Measurements from ENCODE around the gene AKAP6.

The AKAP6 gene

DNA sequence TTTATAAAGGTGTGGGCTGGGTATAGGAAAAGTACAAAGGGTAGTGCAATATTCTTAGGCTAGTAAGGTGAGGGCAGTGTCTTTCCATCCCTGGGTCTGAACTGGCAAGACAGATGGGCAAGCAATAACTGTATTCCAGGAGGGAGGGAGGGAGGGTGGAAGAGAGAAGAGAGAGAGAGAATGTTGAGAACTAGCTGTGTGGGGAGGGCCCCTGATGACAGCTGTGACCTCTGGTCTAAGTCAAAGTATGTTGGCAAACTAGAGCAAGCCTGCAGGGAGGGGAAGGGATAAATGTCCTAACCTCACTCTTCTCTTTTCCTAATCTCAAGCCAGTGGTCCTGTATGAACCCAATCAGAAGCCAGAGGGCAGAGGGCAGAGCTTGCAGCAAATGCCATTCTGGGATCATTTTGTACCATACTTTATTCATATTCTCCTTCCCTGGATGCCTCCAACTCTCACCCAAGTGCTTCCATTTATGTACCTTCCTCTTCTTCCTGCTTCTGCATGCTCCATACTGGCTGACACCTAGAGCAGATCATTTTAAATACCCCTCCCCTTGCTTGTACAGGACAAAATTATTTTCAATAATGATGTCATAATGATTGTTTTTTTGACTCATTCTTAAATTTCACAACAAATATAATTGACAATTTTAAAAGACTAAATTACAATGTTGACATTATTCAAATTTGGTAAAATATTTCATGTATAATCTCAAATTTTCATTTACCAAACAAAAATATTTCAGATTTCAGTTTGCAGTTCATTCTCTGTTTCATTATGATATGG is 75.9 kb downstream of the AKAP6 start:
- in situ Hi-C loops (cut with HindIII; ENCODE audit: low sequenced_read_pairs): no loop called here

DNA sequence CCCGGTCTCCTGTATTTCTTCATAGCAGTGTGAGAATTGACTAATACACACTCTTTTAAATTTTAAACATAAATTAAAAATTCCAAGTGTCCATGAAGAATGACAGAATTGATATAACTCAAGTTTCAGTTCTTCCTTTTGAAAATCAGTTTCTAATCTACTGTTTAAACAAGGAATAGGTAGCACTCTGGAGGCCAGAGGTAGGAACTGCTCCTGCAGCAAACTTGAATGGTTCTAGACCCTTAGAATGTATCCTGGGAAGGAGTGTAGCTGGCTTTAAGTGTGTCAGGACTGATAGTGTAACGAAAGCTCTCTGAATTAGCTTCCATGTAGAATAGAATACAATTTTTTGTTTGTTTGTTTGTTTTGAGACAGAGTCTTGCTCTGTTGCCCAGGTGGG is 76.8 kb downstream of the AKAP6 start:
- in situ Hi-C loops (cut with HindIII; ENCODE audit: low sequenced_read_pairs): no loop called here

DNA sequence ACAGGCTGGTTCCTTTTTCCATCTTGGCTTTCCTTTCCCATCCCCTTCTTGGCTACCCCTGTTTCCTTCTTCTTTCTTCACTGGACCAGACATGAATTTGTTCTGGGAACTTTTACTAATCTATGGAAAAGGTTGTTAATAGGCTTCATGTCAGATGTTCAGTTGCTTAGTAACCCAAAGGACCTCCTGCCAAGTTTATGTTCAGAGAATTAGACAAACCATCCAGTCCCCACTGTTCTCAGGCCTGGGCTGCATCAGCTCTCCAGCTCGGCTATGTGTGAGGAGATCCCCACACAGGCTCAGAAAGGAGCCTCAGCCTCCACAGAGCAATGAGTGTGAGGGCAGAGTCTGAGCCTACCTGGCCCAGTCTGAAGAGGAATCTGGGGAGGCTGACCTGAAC is 78.0 kb downstream of the AKAP6 start:
- in situ Hi-C loops (cut with HindIII; ENCODE audit: low sequenced_read_pairs): no loop called here

DNA sequence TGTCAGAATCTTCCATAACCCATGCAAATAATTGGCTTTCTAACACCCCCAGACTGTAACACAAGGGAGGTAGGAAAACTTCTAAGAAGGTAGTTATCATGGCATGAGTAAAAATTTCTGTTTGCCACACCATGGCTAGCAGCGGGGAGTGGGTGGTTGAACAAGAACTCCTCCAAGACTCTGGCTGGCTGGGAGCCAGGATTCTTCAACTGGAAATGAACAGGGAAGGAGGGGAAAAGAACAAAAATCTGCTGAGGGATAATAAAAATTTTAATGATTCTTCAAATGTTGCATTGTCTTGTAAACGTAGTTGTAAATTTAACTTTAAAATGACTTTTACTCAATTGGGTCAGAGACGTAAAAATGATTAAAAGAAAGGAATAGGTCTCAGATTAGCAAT is 78.9 kb downstream of the AKAP6 start:
- in situ Hi-C loops (cut with HindIII; ENCODE audit: low sequenced_read_pairs): no loop called here

DNA sequence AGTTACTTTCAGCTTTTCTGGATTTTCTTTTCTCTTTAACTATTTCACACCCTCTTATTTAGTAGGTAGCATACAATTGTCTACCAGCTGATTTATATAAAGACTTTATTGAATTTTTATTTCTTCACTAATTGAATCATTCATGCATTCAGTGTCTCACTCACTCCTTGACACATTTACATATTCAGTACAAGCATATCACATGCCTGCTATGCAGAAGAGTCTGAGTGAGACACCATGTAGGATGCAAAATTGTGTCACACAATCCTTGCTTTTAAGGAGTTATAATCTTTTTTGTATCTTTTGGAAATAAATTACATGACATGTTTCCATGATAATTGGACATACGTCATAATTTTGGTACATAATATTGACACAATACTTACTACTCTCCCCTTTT is 83.0 kb downstream of the AKAP6 start:
- in situ Hi-C loops (cut with HindIII; ENCODE audit: low sequenced_read_pairs): no loop called here

DNA sequence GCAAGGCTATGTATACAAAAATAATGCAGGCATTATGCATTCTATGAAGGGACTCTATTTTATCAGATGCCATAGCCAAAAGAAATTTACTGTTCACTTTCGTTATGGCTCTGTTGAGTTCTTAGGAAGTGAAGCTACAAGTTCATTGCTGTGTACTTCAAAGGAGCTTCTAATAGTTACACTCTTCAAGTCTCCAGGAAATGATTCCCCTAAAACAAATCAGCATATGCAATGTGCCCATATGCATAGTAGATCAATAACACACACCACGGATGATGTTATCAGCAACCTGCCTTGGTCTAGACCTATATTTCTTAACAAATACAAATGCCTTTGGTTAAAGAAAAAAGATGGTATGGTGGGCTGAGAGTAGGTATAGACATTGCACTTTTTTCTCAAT is 83.4 kb downstream of the AKAP6 start:
- in situ Hi-C loops (cut with HindIII; ENCODE audit: low sequenced_read_pairs): no loop called here

DNA sequence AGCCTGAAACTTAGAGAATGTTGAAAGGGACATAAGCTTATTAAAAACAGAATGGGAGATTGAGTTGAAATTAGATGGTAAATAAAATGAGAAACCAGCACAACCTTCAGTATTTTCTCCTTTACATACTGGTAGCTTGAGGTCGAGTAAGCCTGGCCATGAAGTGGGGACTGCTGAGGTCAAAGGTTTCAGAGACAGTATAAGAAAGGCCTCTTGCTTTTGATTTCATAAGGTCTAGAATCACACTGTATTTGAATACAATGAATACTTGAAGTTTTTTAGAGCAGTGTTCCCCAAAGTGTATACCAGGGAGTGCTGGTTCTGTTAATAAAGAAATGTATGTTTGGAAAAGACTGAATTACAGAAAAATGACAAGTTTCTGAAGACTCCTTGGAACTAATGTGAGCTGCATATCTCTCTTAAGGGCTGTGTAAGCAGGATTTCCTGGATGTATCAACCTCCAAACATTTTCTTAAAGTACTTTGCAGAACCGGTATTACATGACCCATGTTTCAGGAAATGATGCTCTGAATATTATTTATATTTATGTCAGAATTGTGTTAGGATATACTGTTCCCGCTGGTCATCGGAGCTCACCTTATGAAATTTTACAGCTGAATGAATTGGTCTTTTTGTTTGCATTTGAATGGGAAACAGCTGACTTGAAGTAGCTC is 85.0 kb downstream of the AKAP6 start:
- in situ Hi-C loops (cut with HindIII; ENCODE audit: low sequenced_read_pairs): no loop called here

DNA sequence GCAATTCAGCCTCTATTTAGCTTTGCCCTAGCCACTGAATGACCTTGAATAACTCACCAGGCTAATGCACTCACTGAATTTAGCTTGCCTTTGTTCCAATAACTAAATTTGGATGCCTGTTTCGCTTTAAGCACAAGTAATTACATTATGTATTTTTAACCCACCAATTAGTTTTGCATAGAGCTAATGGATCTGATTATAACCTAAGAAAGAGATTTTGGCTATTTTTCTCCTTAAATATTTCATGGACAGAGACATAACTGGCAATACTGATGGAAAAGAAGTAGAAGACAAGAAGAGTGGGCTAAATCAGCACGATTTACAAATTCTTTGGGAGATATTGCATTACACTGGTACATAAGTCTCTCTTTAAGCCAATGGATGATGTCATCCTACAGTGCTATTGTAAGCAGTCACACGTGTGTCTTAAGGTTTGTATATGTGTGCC is 85.7 kb downstream of the AKAP6 start:
- in situ Hi-C loops (cut with HindIII; ENCODE audit: low sequenced_read_pairs): no loop called here

DNA sequence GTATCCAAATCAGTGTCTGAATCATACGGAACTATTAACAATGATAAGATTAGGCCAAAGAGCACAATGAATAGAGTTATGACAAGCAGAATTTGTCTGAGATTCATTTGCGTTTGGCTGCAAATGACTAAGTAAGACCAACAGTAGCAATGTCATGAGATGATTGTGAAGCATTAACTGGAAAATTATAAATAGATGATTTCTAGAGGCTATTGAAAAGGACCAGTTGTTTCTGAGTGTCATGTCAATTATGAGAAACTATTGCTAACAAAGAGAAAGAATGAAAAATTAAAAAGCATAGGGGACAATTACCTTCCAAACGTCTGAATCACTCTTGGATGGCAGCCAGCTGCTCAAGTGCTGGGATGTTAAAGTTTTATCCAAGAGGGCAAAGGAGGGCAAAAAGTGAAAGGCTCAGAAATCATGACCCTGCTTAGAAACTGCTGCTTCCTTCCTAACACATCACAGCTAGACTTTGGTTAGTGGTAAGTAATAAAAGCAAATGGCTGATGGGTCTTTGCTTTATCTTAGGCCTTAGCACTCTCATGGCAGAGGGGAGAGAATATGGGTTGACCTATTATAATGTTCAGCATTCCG is 89.0 kb downstream of the AKAP6 start:
- in situ Hi-C loops (cut with HindIII; ENCODE audit: low sequenced_read_pairs): no loop called here

DNA sequence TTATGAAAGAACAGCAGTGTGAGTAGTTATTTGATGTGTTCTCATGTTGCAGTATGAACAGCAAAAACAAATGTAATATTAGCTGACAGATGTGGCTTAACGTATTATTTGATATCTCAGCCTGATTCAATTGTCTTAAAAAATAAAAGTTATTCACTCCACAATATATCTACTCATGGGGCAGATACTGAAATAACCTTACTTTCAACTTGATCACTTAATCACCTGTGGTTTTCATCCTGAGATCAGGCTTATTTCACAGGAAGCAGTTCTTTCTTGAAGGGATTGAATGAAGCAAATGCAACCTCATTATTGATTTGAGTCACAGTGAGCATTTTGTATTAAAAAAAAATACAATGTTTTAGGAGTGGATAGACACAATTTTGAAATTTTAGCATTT is 90.3 kb downstream of the AKAP6 start:
- in situ Hi-C loops (cut with HindIII; ENCODE audit: low sequenced_read_pairs): no loop called here

DNA sequence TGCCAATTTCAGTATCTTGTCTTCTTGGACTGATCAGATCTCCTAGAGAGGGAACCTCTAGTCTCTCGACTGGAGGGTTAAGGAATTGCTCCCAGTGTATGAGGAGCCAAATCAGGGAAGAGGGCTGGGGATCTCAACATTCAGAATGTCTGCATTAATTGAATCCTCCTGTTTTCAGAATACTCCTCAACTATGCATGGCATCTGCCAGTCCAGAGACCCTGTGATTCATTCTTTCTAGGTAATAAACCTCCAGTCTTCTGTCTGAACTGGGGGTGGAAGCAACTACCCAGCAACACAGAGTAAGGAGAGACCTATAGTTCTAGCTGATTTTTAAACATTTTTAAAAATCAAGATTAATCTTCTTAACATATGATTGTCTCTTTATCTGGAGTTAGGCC is 92.7 kb downstream of the AKAP6 start:
- in situ Hi-C loops (cut with HindIII; ENCODE audit: low sequenced_read_pairs): no loop called here

DNA sequence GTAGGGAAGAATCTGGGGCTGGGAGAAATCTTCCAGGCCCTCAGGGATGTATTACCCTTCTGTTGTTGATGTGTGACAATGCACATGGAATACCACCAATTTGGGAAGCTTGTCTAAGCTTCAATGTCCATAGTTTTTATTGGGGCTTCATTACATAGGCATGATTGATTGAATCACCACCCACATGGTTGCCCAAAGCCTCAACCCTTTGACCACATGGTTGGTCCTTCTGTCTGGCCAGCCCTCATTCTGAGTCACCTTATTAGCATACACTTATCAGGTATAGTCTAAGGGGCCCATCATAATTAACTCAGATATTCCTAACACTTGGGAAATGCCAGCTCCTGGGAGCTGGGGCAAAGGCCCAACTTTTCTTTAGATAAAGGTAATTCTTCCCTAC is 93.3 kb downstream of the AKAP6 start:
- in situ Hi-C loops (cut with HindIII; ENCODE audit: low sequenced_read_pairs): no loop called here

DNA sequence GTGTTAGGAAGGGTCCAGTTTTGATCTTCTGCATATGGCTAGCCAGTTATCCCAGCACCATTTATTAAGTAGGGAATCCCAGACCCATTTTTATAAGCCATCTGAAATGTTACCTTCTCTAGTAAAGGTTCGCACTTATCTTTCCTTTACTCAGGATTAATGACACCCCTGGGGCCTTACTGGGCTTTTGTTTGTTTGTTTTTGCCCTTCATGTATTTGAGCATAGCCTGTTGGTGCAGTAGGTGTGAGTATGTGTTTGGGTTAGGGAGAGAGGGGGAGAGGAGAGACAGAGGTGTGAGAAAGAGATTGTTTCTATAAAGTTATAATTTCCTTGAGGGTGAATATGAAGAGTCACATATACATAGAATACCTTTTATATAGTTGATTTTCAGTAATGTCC is 96.9 kb downstream of the AKAP6 start:
- in situ Hi-C loops (cut with HindIII; ENCODE audit: low sequenced_read_pairs): no loop called here

DNA sequence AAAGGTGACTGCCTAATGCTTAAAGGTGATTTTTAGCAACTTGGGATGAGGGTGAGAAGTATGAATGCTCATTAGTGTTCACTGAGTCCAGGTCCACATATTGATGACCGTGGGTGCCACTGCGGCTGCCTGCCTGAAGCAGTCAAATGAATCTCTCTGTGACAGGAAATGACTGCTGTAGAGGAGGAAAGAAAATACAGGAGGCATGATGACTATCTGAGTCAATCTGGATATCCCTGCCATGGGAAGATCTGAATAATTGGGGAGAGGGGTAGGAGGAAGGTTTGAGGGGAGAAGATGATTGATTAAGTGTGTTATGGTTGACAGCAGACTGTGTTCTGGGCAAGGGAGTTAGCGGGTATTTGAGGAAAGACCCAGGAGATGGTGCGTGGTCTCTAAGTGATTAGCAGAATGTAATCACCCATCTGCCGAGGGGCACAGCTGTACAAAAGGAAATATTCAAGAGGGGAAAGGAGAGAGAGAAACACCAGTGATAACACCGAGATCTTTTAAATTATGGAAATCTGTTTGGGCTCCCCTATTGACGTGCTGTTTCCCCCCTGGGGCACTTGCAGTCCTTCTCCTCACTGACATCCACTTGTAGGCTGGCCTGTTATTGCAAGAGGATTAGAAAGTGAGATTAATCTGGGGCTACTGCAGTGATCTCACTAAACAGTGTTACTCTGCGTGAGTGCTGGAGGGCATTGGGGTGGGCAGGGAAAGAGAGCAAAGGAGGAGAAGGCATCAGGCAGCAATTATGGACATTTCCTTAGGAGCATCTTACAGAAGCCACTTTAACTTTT is 97.7 kb downstream of the AKAP6 start:
- in situ Hi-C loops (cut with HindIII; ENCODE audit: low sequenced_read_pairs): no loop called here

DNA sequence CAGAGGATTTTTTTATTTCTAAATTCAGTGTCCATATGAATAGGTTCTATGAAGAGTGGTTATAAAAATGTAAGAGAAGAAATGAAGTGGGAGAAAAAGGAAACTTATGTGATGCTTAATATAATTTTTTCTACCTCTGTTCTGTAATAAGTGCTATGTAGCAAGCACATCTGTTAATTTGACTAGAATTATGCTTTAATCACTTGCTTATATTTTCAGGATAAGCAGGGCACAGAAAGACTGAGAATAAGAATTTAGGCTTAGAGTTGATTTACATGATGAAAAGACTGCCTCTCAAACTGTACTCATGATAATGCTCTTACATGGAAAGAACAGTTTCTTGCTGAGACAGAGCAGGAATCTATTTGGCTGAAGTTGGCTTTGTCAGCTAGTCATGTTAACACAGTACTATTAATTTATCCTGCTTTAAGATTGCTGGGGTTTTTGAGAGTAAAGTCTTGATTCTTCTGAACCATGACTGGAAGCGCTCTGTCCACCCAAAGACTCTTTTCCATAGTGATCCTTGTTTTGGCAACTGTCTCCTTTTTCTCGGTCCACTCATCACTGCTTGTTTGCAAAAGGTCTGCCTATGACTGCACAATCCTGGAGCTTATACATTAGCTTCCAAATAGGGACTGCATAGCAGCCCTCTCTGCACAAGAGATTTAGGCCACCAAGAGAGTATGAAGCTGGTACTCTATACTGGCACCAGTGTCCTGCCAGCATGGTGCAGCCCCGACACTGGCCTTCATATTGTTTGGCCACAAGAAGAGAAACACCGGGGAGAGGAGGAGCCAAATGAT is 98.8 kb downstream of the AKAP6 start:
- in situ Hi-C loops (cut with HindIII; ENCODE audit: low sequenced_read_pairs): no loop called here

DNA sequence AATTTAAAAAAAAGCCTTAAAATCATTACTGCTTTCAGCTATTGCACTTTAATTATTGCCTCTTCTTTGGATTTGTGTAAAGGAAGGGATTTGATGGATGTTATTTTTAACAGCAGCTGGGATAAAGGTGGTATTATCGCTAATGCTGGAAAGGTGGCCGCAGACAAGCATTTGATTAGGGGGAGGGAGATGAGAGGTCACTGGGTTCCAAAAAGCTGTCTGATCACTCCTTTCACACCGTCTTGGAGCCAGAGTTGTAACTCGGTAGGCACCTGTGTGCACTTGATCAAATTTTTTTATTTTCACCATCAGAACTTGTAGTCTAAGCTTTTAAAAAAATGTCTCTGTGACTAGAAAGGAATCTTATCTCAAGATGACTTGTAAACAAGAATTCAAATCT is 99.8 kb downstream of the AKAP6 start:
- in situ Hi-C loops (cut with HindIII; ENCODE audit: low sequenced_read_pairs): no loop called here

DNA sequence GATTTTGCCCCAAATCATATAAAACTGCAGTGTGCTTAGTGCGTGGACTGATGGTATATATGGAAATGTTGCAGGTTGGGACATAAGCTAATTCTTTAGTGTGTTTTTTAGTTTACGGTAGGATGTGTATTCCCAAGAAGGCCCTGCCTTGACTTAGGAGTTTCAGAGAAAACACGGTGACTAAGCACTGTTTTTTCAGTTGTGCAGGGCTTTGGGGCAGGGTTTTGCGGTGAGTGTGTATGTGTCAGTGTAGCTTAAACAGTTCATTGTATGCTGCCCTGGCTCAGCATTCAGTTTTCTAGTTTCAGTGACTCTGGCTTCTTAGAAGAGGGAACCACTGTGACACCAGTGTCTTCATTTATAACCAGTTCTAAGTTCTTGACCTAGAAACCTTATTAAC is 101.2 kb downstream of the AKAP6 start:
- in situ Hi-C loops (cut with HindIII; ENCODE audit: low sequenced_read_pairs): no loop called here

DNA sequence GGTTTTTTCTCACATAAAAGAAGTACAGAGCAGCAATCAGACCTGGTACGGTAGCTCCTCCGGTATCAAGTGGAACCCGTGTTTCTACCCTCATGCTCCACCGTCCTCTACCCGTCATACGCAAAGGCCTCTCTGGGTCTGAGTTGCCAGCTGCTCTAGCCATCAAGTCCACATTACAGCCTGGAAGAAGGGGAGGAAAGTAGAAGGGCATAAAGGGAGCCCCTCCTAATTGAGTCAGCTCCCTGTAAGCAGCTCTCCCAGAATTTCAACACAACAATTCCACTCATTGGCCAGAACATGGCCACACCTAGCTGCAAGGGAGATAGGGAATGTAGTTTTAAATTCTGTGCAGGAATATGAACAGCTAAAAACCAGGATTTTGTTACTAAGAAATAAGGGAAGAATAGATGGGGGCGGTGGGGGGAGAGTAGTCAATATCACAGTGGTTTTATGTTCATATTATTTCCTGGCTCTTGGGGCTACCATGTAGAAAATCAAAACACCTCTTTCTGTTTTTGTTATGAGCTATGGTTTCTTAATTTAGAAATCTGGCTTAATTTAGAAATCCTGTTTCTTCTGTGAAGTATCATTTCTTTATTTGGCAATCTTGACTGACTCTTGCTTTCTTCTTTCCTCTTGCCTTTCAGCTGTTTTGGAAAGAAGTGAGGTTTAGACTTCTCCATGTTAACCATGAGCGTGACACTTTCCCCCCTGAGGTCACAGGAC is 103.9 kb downstream of the AKAP6 start:
- in situ Hi-C loops (cut with HindIII; ENCODE audit: low sequenced_read_pairs): no loop called here

DNA sequence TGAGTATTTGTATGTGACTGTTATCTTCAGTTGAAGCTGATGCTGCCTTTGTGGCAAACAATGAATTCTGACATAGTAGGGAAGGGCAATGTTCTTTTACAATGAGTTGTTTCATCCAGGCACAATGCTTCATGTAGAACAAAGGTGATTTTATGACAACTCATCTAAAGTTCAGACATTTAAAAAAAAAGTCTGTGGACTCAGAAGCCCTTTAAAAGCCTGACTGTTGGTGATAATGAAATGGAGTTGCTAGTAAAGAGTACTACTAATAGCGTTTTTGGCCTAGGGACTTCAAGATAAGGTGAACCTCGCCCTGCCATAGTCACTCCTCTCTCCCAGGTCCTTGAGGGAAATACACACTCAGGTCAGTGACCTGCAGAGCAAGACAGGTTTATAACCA is 105.1 kb downstream of the AKAP6 start:
- in situ Hi-C loops (cut with HindIII; ENCODE audit: low sequenced_read_pairs): no loop called here

DNA sequence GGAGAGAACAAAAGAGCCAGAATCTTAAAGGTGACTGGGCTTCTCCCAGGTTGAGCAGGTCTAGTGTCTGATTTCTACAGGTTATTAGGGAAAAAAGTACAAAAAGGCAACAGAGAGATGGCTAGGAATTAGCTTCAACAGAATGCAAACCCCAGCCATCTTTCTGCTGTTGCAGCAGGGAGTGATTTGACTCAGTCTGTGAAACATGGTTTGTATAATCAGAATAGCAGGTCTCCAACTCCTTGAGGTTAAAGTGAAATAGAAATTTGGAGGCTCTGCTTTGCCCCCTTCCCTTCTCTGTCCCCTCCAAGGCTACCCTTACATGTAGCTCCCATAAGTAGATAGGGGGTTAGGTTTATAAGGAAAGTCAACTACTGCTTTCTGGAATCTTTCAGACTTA is 105.8 kb downstream of the AKAP6 start:
- in situ Hi-C loops (cut with HindIII; ENCODE audit: low sequenced_read_pairs): no loop called here

Data from endothelial cell of hepatic sinusoid (primary cell).